Measurements from ENCODE around the gene NPNT. TPM values are rescaled to one million over a fixed set of nuclear protein-coding genes. Genes with fewer than 3 reads are reported as not detected.

The NPNT gene
- total and polyA plus RNA-seq, 2 donors from 2014 or later = 78.3 to 117 TPM

DNA sequence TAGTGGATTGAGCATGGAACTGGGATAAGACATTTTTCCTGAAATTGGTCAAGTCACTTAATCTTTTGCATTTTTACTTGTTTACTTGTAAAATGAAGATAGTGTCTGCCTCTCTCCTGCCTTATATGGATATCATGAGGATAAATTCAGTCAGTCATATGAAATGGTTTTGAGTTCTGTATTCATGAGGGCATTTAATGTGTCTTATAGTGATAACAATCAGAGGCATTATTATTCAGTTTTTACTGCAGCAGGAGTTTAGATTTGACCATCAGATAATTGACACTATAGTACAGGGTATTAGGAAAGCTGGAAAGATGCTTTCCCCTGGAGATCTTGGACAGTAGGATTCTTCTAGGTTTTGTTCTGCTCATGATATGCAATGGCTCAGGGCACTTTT, 26.0 kb downstream of the NPNT start:
- intact Hi-C loops (cut with DNase I) = no loop called here
- H3K9me3 ChIP-seq (ENCODE audit: control insufficient read depth in 2 of 3, insufficient read depth in 1 of 3, low read length in 3 of 3) = no peaks in the 10 kb centered on the region

DNA sequence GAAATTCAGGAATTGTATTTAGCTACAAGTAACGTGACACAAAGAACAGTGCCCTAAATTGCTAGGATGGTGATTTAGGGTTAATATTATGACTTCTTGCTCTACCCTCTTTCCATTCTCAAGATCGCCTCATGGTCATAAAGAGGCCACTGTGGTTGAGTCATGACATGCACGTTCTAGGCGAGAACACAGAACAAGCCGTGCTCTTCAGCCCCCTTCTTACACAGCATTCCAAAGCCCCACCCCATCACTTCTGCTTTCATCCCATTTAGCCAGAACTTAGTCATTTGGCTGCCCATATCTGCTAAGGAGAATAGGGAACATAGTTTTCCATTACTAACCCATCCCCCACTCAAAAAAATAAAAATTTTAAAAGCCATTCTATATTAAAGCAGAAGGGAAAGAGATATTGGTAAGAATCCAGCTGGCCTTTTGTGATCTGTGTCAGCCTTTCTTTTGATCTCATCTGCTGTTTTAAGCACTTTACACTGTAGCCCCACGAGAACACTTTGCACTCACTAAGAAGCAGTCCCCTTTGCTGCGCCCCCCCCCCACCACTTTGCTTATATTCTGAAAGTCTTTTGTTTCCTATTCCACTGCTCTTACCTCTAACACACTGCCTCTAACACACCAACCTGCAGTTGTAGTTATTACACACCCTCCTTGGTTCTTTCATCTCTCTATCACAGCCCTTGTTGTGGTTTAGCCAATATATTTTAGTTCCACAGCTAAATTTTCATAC, 28.4 kb downstream of the NPNT start:
- TF ChIP-seq, protein P1, sequence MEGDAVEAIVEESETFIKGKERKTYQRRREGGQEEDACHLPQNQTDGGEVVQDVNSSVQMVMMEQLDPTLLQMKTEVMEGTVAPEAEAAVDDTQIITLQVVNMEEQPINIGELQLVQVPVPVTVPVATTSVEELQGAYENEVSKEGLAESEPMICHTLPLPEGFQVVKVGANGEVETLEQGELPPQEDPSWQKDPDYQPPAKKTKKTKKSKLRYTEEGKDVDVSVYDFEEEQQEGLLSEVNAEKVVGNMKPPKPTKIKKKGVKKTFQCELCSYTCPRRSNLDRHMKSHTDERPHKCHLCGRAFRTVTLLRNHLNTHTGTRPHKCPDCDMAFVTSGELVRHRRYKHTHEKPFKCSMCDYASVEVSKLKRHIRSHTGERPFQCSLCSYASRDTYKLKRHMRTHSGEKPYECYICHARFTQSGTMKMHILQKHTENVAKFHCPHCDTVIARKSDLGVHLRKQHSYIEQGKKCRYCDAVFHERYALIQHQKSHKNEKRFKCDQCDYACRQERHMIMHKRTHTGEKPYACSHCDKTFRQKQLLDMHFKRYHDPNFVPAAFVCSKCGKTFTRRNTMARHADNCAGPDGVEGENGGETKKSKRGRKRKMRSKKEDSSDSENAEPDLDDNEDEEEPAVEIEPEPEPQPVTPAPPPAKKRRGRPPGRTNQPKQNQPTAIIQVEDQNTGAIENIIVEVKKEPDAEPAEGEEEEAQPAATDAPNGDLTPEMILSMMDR (IDR thresholded peaks at IDR 0.05; ENCODE audit: borderline replicate concordance, extremely low read depth, insufficient read depth) = no peak
- Histone ChIP-seq H3K27me3 (ENCODE audit: control insufficient read depth, insufficient read depth, low read length) (no peaks in the 10 kb centered on the region), H3K9ac (ENCODE audit: low read length in 3 of 3) (no peak overlapping the region), H3K27ac (ENCODE audit: low read depth in 2 of 2, low read length in 2 of 2) (no peak overlapping the region), H3K9me3 (ENCODE audit: control insufficient read depth in 2 of 3, insufficient read depth in 1 of 3, low read length in 3 of 3) (no peaks in the 10 kb centered on the region), H3K4me1 (ENCODE audit: control insufficient read depth in 2 of 3, insufficient read depth in 2 of 3, low read depth in 1 of 3, low read length in 3 of 3) (no peaks in the 10 kb centered on the region), H3K4me3 (ENCODE audit: low read length in 3 of 3) (no peak overlapping the region), H3K36me3 (ENCODE audit: control insufficient read depth in 2 of 3, insufficient read depth in 3 of 3, low read length in 3 of 3) (no peaks in the 10 kb centered on the region)
- intact Hi-C loops (cut with DNase I) = no loop called here
- DNase-seq = no peak
- FAIRE-seq = no peak

More for the DNA sequence above, 26.0 kb downstream of the NPNT start:
- no peak overlapping the region for H3K27ac ChIP-seq (ENCODE audit: low read depth in 2 of 2, low read length in 2 of 2)
- FAIRE-seq (no peak), DNase-seq (no peak)
- no peaks in the 10 kb centered on the region for H3K36me3 ChIP-seq (ENCODE audit: control insufficient read depth in 2 of 3, insufficient read depth in 3 of 3, low read length in 3 of 3)
- H3K4me1 ChIP-seq (ENCODE audit: control insufficient read depth in 2 of 3, insufficient read depth in 2 of 3, low read depth in 1 of 3, low read length in 3 of 3) = no peaks in the 10 kb centered on the region
- H3K9ac ChIP-seq (ENCODE audit: low read length in 3 of 3) = no peak overlapping the region
- H3K27me3 ChIP-seq (ENCODE audit: control insufficient read depth, insufficient read depth, low read length) = no peaks in the 10 kb centered on the region
- TF ChIP-seq, protein P1 (IDR thresholded peaks at IDR 0.05; ENCODE audit: borderline replicate concordance, extremely low read depth, insufficient read depth) = no peak
- H3K4me3 ChIP-seq (ENCODE audit: low read length in 3 of 3) = no peak overlapping the region

DNA sequence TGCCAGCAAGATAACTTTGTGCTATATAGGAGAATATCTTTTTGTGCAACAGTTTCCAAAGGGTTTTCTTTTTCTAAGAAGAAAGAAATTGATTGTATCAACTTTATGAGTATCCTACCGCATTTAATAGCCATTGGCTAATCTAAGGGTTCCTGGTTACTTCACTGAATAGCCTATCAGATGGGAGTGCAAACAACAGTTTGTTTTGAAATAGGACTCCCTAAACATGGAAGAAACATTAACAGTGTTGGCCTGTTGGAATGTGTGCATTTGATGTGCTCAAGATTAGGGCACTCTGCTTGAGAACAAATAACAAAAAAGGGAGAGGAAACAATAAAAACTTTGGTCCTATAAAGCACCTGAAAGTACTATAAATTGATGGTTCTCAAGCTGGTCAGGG, 29.1 kb downstream of the NPNT start:
- intact Hi-C loops (cut with DNase I) = no loop called here
- FAIRE-seq = no peak
- H3K4me1 ChIP-seq (ENCODE audit: control insufficient read depth in 2 of 3, insufficient read depth in 2 of 3, low read depth in 1 of 3, low read length in 3 of 3) = no peaks in the 10 kb centered on the region

More for the DNA sequence above, 29.1 kb downstream of the NPNT start:
- DNase-seq = no peak
- Histone ChIP-seq H3K36me3 (ENCODE audit: control insufficient read depth in 2 of 3, insufficient read depth in 3 of 3, low read length in 3 of 3) (no peaks in the 10 kb centered on the region), H3K4me3 (ENCODE audit: low read length in 3 of 3) (no peak overlapping the region), H3K9me3 (ENCODE audit: control insufficient read depth in 2 of 3, insufficient read depth in 1 of 3, low read length in 3 of 3) (no peaks in the 10 kb centered on the region), H3K9ac (ENCODE audit: low read length in 3 of 3) (no peak overlapping the region), H3K27me3 (ENCODE audit: control insufficient read depth, insufficient read depth, low read length) (no peaks in the 10 kb centered on the region), H3K27ac (ENCODE audit: low read depth in 2 of 2, low read length in 2 of 2) (no peak overlapping the region)
- TF ChIP-seq, protein P1 (IDR thresholded peaks at IDR 0.05; ENCODE audit: borderline replicate concordance, extremely low read depth, insufficient read depth) = no peak

Data from kidney (tissue), 14 donors.